Right lobe of liver (tissue), 6 donors: ENCODE measurements around the gene REPS2. TPM values are rescaled to one million over a fixed set of nuclear protein-coding genes. Genes with fewer than 3 reads are reported as not detected.

Experiments used
- ATAC-seq, 4 donors: fragments of 200-7000 bp; cut with Tn5 transposase; one replicate each; pipeline ENCODE4 v1.9.1; 2020; ENCODE audit warnings: mild to moderate bottlenecking in 4 of 4, moderate library complexity in 4 of 4
- DNase-seq, 3 donors: peaks; one replicate each; pipeline ENCODE4 v3.0.0-alpha.2; 2020
- H3K27ac ChIP-seq, 3 donors: fragments of 200-600 bp; one replicate each; pipeline ENCODE4 v1.8.0; 2022
- H3K27me3 ChIP-seq, 2 donors: fragments of 200-600 bp; one replicate each; pipeline ENCODE4 v1.8.0; 2022
- H3K36me3 ChIP-seq, 4 donors: fragments of 200-600 bp; sonication (generic) in 1 of 4; one replicate each; pipeline versions ENCODE4 v1.5.1 to v1.8.0; 2017 to 2022; ENCODE audit warnings: control low read depth in 1 of 4
- H3K4me1 ChIP-seq, 4 donors: fragments of 200-600 bp; sonication (generic) in 1 of 4; one replicate each; pipeline versions ENCODE4 v1.5.1 to v1.8.0; 2017 to 2022; ENCODE audit warnings: control low read depth in 1 of 4
- H3K4me3 ChIP-seq, 3 donors: fragments of 200-600 bp; one replicate each; pipeline ENCODE4 v1.8.0; 2022
- H3K9me3 ChIP-seq, 4 donors: fragments of 200-600 bp; sonication (generic) in 1 of 4; one replicate each; pipeline versions ENCODE4 v1.5.1 to v1.8.0; 2017 to 2022; ENCODE audit warnings: control low read depth in 1 of 4
- POLR2A ChIP-seq: fragments of 450-650 bp; IDR thresholded peaks from one replicate; pipeline ENCODE4 v1.6.1; 2017; ENCODE audit warnings: antibody characterized with exemption, mild to moderate bottlenecking
- WGBS: methylation state at CpG from one replicate; pipeline ENCODE4 v1.1.6; 2018; ENCODE audit warnings: low coverage, low lambda C conversion rate; ENCODE audit not compliant: insufficient coverage; ENCODE audit errors: missing lambda C conversion rate; 5-methylcytosine and 5-hydroxymethylcytosine counted together
- intact Hi-C, 2 donors: fragments of 100-400 bp; cut with DNase I; formaldehyde crosslinking; loops; one replicate each; pipeline versions ENCODE4 v1.11.2 to v1.14.1; 2022
- total RNA-seq, 6 experiments: library from RNA; depleted of rRNA in 2 of 6; stranded (reverse); fragments of >200 nt in 2 of 6; fragmentation: NEBNext Ultra II Directional in 3 of 6; extraction: Animal tissue kit (Norgen Biotek cat#: 25700) in 3 of 6; gene quantifications; one replicate each; pipeline versions ENCODE4 v1.1.0 to v1.2.4, GENCODE V29; 2016 to 2023
- TF ChIP-seq, protein P1 (sequence below), 4 donors: fragments of 200-600 bp in 3 of 4; fragments of 450-650 bp in 1 of 4; IDR thresholded peaks; one replicate each; pipeline versions ENCODE4 v1.5.1 to v1.8.0; 2016 to 2022; ENCODE audit warnings: antibody characterized with exemption in 4 of 4, mild to moderate bottlenecking in 2 of 4
- donor health status: DM: no; HTN: yes; CAD: no.
- donor health status: DM: no; HTN: no; CAD: no.
- donor health status: DM: no; HTN: no; CAD: no.
- donor health status: DM: no; HTN: yes; CAD: no.
- donor health status: DM: no; HTN: yes; CAD: no.

Gene REPS2
- total RNA-seq, 6 experiments from 2014 or later = 6.0 to 16.7 (median 13.1) TPM

GRCh38 chrX:16983051-16983450 lies 36.6 kb downstream of the REPS2 start:
- no peak for TF ChIP-seq POLR2A
- TF ChIP-seq, protein P1, sequence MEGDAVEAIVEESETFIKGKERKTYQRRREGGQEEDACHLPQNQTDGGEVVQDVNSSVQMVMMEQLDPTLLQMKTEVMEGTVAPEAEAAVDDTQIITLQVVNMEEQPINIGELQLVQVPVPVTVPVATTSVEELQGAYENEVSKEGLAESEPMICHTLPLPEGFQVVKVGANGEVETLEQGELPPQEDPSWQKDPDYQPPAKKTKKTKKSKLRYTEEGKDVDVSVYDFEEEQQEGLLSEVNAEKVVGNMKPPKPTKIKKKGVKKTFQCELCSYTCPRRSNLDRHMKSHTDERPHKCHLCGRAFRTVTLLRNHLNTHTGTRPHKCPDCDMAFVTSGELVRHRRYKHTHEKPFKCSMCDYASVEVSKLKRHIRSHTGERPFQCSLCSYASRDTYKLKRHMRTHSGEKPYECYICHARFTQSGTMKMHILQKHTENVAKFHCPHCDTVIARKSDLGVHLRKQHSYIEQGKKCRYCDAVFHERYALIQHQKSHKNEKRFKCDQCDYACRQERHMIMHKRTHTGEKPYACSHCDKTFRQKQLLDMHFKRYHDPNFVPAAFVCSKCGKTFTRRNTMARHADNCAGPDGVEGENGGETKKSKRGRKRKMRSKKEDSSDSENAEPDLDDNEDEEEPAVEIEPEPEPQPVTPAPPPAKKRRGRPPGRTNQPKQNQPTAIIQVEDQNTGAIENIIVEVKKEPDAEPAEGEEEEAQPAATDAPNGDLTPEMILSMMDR (IDR thresholded peaks at IDR 0.05) = no peak
- no peak for DNase-seq
- 36% methylated on average over 1 of the region's 1 CpG for WGBS
- ATAC-seq = no peak
- Histone ChIP-seq H3K4me3 (no peak overlapping the region), H3K36me3 (no peaks in the 10 kb centered on the region), H3K9me3 (no peaks in the 10 kb centered on the region), H3K27ac (no peak overlapping the region), H3K27me3 (no peaks in the 10 kb centered on the region), H3K4me1 (peaks cover 0 to 4% (median 0%) of the 10 kb centered on the region in 4 donors)
- intact Hi-C loops = no loop called here

DNA sequence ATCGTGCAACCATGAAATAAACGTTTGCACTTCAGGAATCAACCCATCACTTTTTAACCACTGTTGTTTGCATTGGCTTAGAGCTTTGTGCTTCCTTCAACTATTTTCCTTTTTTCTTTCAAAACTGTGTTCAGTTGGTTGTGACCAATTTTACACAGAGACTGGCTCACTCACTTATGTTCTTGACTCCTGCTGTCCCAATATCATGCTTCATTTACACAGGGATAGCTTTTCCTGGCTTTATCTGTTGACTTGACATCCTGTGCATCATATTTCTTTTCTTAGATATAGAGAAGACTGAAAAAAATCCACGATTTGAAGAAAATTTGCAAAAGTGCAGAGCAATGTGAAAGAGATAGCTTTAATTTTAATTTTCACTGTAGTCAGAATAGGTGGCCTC lies 38.8 kb downstream of the REPS2 start:
- intact Hi-C loops = no loop called here
- Histone ChIP-seq H3K9me3 (no peaks in the 10 kb centered on the region), H3K36me3 (no peaks in the 10 kb centered on the region), H3K27me3 (no peaks in the 10 kb centered on the region), H3K4me3 (no peak overlapping the region), H3K4me1 (no peaks in the 10 kb centered on the region), H3K27ac (no peak overlapping the region)
- DNase-seq (no peak), ATAC-seq (no peak)
- 45% methylated on average over 3 of the region's 3 CpGs for WGBS
- TF ChIP-seq, protein P1 (IDR thresholded peaks at IDR 0.05) = no peak
- TF ChIP-seq POLR2A = no peak

GRCh38 chrX:16986169-16986568 lies 39.7 kb downstream of the REPS2 start:
- ATAC-seq = no peak
- no peaks in the 10 kb centered on the region for H3K4me1 ChIP-seq
- WGBS = 34% methylated on average over 2 of the region's 2 CpGs
- no peak for DNase-seq
- intact Hi-C loops = no loop called here
- no peaks in the 10 kb centered on the region for H3K27me3 ChIP-seq
- no peak overlapping the region for H3K27ac ChIP-seq
- no peaks in the 10 kb centered on the region for H3K36me3 ChIP-seq
- TF ChIP-seq POLR2A = no peak
- TF ChIP-seq, protein P1 (IDR thresholded peaks at IDR 0.05) = no peak
- H3K9me3 ChIP-seq = no peaks in the 10 kb centered on the region
- H3K4me3 ChIP-seq = no peak overlapping the region

- ATAC-seq = no peak
- intact Hi-C loops = no loop called here
- DNase-seq = no peak
- H3K27me3 ChIP-seq = no peaks in the 10 kb centered on the region
- H3K36me3 ChIP-seq = no peaks in the 10 kb centered on the region
- no peak overlapping the region for H3K27ac ChIP-seq
- TF ChIP-seq, protein P1 (IDR thresholded peaks at IDR 0.05) = no peak
- no peak for TF ChIP-seq POLR2A
- H3K9me3 ChIP-seq = no peaks in the 10 kb centered on the region
- H3K4me1 ChIP-seq = no peaks in the 10 kb centered on the region
- no peak overlapping the region for H3K4me3 ChIP-seq
Measured at GRCh38 chrX:16989750-16990149, 43.3 kb downstream of the REPS2 start.

GRCh38 chrX:16990839-16991238 lies 44.4 kb downstream of the REPS2 start:
- TF ChIP-seq, protein P1 (IDR thresholded peaks at IDR 0.05) = no peak
- TF ChIP-seq POLR2A = no peak
- 47% methylated on average over 2 of the region's 2 CpGs for WGBS
- no peak overlapping the region for H3K27ac ChIP-seq
- DNase-seq (no peak), ATAC-seq (no peak)
- H3K4me3 ChIP-seq = no peak overlapping the region
- no peaks in the 10 kb centered on the region for H3K27me3 ChIP-seq
- intact Hi-C loops = no loop called here
- H3K4me1 ChIP-seq = no peaks in the 10 kb centered on the region
- H3K36me3 ChIP-seq = no peaks in the 10 kb centered on the region
- H3K9me3 ChIP-seq = no peaks in the 10 kb centered on the region
